Measurements from ENCODE around the gene SH3RF2.

Gene SH3RF2

DNA sequence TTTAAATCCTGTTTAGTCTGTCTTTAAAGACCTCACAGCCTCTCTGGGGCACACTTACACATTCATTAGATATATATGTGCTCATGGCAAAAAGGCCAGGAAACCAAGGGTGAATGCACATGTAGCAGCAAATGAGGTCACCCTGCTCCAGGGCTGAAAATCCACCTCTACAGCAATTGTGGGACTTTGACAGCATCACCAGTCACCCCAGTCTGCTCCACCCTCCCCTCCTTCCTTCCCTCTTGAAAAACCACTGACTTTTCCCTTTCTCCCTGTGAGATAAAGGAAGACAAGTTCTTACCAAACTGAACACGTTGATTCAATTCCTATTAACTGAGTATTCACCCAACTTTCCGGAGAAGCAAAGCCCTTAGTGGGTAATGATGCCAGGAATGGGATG, 15.2 kb upstream of the SH3RF2 start:
- no peak for DNase-seq (ENCODE audit: low spot score)

DNA sequence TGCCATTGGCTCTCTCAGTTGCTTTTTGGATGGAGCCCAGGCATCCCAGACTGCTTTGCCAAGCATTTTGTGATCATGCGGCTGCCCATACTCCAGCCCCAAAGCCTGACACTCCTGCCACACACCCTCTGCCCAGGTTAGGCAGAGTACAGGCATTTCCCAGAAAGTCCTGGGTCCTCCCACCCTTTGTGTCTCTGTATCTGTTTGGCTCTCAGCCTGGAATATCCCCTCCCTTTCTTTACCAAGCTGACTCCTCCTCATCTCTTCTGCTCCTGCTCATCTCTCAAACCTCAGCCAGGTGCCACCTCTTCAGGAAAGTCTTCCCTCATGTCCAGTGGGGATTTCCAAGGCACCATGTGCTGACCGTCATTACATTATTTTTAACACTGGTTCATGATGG, 14.3 kb upstream of the SH3RF2 start:
- no peak for DNase-seq (ENCODE audit: low spot score)

DNA sequence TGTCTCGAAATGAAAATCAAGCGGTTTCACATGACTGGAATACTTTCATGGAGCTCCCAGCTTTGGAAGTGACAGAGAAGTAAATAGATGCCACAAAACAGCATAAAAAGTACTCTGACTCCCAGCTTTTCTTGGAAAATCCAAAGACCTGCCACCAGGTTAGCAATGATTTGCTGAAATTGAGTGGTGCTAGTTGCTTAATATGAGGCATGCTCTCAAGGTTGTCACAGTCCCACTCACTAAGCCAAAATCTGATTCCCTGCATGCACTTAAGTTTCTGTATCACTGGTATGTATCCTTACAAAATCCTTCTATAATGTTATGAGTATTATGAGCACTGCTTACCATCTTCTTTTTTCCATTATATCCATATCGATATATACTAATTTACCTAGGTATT, 13.0 kb upstream of the SH3RF2 start:
- no peak for DNase-seq (ENCODE audit: low spot score)

DNA sequence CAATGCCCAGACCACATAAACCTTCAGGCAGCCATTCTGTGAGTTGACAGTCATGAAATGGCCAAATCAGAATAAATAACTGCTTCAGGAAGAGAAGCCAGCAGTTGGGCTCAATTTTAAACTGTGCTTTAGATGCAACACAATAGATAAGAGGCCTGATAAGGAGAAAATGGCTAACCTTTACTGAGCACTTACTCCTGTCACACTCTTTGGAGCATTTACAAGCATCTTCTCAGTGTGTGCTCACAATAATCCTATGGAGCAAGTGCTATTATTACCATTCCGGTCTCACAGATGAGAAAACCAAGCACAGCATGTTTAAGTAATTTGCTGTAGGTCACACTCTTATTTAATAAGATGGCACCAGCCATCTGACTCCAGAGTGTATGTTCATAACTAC, 11.5 kb upstream of the SH3RF2 start:
- no peak for DNase-seq (ENCODE audit: low spot score)

DNA sequence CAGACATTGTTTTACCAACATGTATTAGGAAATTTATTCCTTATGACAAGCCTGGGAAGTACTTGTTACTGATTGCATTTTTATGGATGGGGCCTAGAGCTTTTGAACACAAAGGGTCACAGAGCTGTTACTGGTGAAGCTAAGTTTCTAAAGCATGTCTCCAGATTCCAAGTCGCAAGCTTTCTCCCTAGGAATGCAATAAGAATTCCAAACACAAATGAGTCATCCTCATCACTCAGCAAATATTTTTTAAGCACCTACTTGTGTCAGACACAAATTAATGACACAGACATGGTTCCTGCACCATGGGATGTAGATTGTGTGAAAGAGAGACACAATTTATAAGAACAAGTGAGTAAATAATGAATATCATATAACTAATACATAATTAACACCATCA, 11.0 kb upstream of the SH3RF2 start:
- DNase-seq (ENCODE audit: low spot score): no peak

DNA sequence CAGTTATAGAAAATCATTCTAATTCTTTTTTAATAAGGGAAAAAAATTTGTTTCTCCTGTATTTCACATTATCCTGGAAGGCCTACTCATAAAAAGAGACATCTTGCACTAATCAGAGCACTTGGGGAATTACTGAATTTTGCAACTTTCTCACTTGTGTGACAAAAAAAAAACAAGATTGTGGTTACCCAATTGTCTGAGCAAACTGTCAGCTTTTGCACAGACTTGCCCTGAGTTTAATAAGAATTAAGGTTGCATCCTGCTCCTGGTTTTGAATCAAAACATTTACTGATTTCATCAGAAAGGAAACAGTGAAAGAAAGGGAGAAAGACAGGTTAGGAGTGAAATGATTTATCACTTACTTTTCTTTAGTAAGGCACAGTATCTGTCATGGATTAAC, 10.6 kb upstream of the SH3RF2 start:
- no peak for DNase-seq (ENCODE audit: low spot score)

DNA sequence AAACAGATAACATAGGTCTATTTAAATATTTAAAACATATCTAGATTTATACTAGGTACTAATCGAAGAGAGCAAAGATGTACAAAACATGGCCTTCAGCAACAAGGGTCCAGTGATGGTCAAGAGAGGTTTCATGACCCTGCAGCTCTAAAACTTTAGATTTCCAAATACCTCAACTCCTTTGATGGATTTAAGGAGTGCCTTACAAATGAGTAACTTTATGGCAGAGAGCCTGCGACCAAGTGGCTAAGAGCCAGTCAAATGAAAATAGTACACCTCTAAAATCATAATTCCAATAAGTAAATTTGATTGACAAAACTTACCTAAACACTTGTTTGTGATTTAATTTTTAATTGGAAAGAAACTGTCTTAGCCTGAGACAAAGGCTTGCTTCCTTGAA, 4.7 kb upstream of the SH3RF2 start:
- no peak for DNase-seq (ENCODE audit: low spot score)

DNA sequence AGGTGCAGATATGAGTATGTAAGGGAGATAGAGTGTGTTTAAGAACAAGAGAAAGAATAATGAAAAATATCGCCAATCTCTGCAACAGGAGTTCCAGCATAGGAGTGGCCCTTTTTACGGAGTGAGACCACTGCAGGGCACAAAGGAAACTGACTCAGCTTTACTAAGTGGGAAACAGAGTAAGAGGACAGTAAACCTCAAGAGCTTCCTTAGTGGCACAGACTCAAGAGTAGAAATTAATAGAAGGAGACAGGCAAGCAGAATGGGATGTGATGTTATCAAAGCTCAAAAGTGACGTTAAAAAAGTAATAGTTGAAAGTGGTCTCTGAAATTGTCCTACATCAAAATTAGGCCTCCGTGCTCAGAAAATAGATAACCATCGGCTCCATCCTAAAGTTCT, 2.1 kb upstream of the SH3RF2 start:
- DNase-seq (ENCODE audit: low spot score): no peak

DNA sequence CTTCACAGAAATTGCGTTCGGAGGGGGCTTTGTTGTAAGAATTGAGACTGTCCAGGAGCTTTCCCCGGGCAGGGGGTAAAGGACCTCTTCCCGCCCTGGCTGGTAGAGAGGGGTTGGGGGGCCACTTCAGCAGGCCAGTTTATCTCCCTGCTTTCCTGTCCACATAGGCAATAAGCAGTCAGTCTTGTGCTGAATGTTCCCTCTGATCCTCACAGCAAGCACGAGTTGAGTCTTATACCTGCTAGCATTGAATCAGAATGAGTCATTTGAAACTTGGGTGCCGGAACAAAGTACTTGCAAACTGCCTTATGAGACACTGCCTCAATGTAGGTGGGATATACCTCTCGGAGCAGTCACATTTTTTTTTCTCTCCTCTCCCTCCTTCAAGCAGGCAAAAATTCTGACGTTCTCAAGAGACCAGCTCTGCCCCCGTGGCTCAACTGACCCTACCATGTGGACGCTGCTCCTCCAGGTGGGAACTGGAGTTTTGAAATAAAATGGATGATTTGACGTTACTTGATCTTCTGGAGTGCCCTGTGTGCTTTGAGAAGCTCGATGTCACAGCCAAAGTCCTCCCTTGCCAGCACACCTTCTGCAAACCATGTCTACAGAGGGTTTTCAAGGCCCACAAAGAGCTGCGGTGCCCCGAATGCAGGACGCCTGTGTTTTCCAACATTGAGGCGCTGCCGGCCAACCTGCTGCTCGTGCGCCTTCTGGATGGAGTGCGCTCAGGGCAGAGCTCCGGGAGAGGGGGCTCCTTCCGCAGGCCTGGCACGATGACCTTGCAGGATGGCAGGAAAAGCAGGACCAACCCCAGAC, 1.3 kb downstream of the SH3RF2 start:
- peak; percentile 53 for DNase-seq (ENCODE audit: low spot score)

DNA sequence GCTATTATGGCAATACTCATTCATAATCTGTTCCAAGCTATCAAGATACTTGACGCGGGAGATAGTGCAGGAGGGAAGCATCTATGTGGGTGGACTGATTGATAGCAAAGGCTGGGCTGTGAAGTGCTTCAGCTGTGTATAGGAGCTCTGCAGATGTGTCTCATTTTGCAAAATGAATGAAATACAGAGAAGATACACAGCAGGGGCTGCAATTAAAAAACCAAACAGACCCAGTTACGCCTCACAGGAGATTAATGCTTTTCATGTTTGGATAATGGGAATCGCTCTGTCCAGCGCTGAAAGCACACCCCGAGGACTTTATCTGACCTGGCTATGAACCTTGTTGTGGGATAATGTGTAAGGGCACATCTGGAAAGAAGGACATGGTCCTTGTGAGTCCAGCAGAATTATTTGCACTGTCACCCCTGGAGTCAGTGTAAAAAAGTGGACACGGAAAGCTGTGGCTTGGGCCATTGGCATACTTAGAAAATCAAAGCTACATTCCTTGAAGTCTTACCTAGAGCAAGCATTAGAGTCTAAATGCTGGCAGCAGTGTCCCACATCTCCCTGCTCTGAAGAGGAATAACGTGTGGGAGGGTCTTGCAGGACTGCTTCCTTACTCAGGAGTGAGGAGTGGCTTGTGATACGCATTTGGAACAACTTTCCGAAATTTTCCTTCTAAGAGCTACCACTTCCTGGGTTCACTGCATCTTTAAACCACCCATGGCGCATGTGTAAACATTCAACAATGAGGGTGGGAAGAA, 2.6 kb downstream of the SH3RF2 start:
- no peak for DNase-seq (ENCODE audit: low spot score)

DNA sequence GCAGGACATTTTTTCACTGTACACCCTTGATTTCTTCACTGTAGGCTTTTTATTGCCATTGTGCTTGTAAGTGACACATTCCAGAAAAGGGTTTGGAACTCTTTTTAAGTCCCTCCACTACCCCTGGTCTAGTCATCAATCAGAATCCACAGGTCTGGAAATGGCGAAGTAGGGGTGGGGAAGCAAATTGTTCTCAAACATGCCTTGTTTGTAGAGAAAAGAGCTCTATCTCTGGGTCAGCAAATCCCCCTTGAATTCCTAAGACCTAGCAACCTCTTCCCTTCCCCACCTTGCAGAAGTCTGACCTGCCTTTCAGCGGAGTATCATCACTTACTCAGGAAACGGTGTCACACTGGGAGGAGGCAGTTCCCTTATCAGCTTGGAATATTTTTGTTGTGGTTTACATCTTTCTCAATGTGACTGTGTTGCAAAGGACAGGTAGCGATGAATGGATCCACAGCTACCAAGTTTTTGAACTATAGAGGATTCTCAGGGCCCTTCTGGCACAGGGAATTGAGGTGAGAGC, 3.2 kb downstream of the SH3RF2 start:
- DNase-seq (ENCODE audit: low spot score): no peak

DNA sequence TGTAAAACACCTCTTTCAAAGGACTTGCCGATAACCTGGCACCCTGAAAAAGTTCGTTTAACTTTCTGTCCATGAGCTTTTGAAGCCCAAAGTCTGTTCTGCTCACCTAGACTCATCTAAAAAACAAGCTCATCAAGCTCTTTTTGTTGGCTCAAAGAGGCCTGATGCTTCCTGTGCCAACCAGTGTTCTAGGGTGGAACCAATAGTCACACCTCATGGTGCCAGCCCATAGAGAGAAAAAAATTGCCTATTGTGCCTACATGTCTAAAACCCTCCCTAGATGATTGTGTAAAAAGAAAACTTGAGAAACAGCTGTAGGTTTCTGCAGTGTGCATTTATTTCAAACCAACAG, 4.7 kb downstream of the SH3RF2 start:
- no peak for DNase-seq (ENCODE audit: low spot score)

DNA sequence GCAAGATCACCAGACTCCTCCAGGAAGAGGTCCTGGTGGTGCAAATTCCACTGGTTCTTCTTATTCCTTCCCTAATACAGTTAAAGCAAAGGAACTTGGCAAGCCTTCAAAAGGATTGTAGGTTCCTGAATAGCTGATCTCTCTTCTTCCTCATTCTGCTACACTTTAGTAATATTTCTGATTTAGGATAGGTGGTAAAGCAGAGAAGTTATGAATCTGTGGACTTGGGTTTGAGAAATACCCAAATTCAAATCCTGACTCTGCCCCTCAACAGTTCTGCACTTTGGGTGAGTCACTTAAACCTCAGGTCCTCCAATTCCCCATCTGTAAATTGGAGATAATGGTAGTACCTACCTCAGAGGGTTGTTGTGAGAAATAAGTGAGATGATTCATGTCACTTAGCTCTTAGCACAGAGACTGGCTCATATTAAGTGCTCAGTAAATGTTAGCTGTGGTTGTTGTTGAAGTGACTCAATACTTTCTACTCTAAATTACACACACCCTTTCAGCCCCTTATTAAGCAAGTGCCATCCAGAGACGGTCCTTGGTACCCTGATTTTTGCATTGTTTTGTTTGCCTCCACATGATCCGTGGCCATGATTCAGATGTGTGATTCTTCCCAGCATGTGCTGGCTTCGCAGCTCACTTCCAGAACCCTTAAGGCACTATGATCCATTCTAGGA, 5.2 kb downstream of the SH3RF2 start:
- DNase-seq (ENCODE audit: low spot score): no peak

DNA sequence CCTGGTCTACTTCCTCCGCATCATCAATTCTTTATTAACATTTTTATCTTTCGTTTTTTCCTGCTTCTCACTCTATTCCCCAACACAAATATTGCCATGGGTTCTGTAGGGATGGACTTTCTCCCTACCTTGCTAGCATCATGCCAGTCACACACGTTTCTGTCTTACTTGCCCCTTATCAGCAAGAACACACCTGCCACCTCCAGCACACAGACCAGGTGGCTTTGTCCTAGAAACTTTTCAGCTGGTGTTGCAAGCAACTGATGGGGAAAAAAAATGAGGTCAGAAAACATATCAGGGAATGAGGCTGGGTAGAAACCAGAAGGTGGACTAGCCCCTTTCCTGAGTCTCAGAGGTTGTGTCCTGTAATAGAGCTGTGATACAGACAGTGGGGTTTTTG, 5.8 kb downstream of the SH3RF2 start:
- DNase-seq (ENCODE audit: low spot score): no peak

DNA sequence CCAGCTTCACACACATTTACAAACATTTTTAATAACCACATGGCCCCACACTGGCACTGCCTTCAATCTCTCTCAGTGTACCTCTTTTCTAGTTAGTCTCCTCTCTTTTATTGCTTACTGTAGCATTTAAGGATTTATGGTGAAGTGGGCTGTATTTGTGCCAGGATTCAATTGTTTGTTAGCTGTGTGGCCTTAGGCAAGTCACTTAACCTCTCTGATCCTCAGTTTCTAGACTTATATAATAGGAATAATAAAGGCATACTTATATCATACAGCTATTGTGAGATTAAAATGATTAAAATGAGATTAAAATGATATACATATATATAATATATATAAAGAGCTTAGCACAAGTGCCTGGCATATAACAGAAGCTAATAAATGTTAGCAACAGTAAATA, 6.4 kb downstream of the SH3RF2 start:
- no peak for DNase-seq (ENCODE audit: low spot score)

DNA sequence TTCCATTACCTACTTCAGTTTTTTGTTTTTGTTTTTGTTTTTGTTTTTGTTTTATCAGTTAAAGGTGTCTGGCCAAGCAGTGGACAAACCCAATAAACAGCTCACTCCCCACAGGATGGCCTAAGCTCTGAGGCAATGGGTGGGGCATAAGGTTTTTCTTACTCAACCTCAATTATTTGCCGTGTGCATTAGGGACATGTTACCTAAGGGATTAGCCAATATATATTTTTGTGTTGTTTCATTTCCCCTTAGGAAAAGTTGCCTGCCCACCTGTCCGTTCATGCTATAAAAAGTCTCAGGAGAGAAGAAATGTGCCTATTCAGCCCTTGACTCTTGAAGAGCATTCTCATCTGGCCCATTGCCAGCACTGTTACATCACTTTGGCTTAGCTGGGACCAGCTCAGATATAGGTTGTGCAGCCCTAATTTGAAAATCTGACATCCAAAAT, 7.3 kb downstream of the SH3RF2 start:
- no peak for DNase-seq (ENCODE audit: low spot score)

DNA sequence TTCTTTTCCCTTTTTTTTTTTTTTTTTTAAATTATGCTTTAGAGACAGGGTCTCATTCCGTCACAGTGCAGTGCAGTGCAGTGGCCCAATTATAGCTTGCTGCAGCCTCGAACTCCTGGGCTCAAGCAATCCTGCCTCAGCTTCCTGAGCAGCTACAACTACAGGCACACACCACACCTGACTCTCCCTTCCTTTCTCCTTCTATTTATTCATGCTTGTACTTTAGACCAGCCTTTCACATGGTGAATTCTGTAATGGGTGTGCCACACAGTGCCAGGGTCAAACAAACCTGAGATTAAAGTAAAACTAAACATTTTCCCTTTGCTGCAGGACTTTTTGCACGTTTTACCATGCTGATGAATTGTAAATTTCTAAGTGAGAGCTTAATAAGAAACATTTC, 8.0 kb downstream of the SH3RF2 start:
- DNase-seq (ENCODE audit: low spot score): no peak

DNA sequence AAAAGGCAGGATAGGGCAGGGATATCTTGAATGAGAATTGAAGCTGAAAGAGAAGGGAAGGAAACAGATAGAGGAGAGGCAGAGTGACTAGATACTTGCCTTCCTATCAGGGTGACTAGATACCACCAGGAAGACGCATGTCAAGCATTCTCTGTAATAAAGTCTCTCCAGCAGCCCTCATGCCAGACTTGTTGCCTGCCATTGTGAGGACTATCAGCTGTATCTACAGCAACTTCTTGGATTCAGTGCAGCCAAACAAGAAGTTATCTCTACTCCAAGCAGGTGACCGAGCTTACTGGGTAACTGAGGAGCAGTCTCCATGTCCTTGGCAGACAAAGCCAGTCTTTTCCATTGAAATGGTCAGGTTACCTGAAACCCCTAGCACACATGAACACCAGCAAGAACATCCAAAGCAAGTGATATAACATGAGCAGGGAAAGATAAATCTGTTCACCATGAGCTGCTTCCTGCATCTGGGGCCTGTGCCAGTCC, 9.3 kb downstream of the SH3RF2 start:
- DNase-seq (ENCODE audit: low spot score): no peak

DNA sequence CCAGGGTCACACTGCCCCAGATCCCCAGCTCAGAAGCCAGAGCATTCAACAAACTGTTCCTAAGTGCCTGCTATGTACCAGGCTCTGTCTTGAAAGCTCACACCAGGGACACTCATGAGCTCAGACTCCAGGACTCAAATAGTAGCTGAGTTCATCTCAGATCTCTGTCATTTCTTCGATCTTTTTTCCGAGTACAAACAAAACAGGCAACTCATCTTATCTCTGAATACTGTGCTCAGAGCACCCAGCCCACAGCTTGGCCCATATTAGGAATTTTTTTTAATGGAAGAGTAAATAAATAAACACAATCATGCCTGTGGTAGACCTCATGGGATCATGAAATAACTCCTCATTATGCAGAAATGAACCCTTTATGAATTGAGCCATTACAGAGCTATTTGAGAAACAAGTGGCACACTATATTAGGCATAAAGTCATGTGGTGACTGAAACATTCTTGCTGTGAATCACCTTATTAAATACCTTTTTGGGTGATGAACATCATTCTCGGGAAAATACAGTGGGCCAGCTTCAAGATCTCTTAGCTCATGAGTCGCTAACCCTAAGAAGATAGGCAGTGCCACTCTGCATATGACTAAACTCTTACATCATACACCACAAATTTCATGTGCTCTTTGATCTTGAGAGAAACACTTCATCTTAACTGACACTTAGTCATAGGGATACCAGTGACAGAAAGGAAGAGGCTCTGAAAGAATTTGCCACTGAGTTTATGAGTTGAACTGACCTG, 9.9 kb downstream of the SH3RF2 start:
- no peak for DNase-seq (ENCODE audit: low spot score)

DNA sequence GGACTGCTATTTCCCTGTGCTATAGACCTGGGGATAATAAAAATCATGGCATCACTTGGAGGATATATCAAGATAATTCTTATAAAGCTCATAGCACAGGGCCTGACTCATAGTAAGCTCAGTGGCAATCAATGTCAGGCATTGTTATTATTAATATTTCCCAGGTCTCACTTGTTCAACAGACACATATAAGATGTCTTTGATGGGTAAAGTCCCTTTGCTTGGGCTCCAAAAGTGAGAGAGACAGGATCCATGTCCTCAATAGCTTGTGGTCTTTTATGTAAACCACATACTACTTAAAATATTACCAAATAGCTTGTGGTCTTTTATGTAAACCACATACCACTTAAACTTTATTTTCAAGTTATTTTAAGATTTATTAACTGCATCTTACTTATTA, 11.2 kb downstream of the SH3RF2 start:
- DNase-seq (ENCODE audit: low spot score): no peak

DNA sequence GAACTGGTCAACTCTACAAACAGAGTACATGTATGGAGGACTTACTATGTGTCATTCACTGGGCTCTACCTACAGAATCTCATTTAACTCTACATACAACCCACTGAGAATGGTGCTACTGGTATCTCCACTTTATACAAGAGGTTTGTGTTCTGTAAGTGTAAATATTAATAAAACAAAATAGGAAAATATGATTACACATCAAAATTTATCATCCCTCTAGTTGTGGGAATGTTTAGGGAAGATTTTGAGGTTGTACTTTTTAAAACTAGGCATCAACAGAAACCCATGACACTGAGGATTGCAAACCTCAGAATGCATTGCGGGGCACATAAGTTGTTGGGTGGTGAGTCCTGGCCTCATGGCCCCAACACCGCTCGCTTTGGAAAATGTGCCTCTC, 11.7 kb downstream of the SH3RF2 start:
- no peak for DNase-seq (ENCODE audit: low spot score)

DNA sequence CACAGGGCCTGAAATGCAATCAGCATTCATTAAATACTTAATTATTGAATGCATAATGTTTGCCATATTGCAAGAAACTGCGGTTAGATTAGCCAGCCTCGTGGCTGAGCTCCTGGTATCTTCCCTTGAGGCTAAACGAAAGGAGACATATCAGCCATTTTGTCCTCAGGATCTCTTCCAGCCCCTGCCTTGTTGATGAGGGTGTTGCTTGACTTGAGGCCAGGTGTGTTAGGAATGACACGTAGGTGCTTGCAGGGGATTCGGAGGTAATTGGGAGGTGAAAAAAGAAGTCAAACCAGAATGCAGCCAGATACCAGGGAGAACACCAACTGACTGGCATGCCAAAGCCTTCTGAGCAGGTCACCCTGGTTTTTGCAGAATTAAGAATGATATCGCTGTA, 12.5 kb downstream of the SH3RF2 start:
- no peak for DNase-seq (ENCODE audit: low spot score)
